Mesenchymal stem cell (in vitro differentiated cells and primary cell): ENCODE measurements around the gene PECR.
A peak's percentile ranks its signal among the peaks of the same experiment; 100 is the strongest.

ENCODE experiments used
- DNase-seq: peaks from one replicate; pipeline ENCODE4 v3.0.0-alpha.2; 2013
- H2AFZ ChIP-seq: one replicate; pipeline ENCODE4 v1.6.1; 2013; ENCODE audit warnings: low read depth, mild to moderate bottlenecking, control low read depth, inconsistent platforms, low read length, moderate library complexity
- H2AK5ac ChIP-seq: 2 replicates; pipeline ENCODE4 v1.6.1; 2013; ENCODE audit warnings: low read length, moderate library complexity, mild to moderate bottlenecking, inconsistent platforms; ENCODE audit not compliant: severe bottlenecking
- H2BK120ac ChIP-seq: one replicate; pipeline ENCODE4 v1.6.1; 2013; ENCODE audit warnings: low read depth, mild to moderate bottlenecking, inconsistent platforms, low read length, moderate library complexity
- H2BK12ac ChIP-seq, 2 experiments: one replicate each; pipeline ENCODE4 v1.6.1; 2013; ENCODE audit warnings: inconsistent platforms in 2 of 2, low read length in 2 of 2, mild to moderate bottlenecking in 2 of 2, moderate library complexity in 2 of 2, control low read depth in 1 of 2
- H2BK15ac ChIP-seq: one replicate; pipeline ENCODE4 v1.6.1; 2013; ENCODE audit warnings: mild to moderate bottlenecking, low read depth, inconsistent platforms; ENCODE audit not compliant: poor library complexity, severe bottlenecking
- H2BK5ac ChIP-seq: 2 replicates; pipeline ENCODE4 v1.6.1; 2013; ENCODE audit warnings: low read depth, mild to moderate bottlenecking, low read length, control low read depth, inconsistent platforms; ENCODE audit not compliant: poor library complexity, severe bottlenecking
- H3K14ac ChIP-seq, 2 experiments: one replicate each; pipeline ENCODE4 v1.6.1; 2013; ENCODE audit warnings: inconsistent platforms in 2 of 2, low read length in 2 of 2, control low read depth in 1 of 2, mild to moderate bottlenecking in 1 of 2, moderate library complexity in 1 of 2
- H3K18ac ChIP-seq, 2 experiments: one replicate each; pipeline ENCODE4 v1.6.1; 2013; ENCODE audit warnings: inconsistent platforms in 2 of 2, low read length in 2 of 2, control low read depth in 1 of 2, low read depth in 1 of 2, mild to moderate bottlenecking in 1 of 2
- H3K23ac ChIP-seq, 2 experiments: one replicate each; pipeline ENCODE4 v1.6.1; 2013; ENCODE audit warnings: inconsistent platforms in 2 of 2, low read length in 2 of 2, mild to moderate bottlenecking in 2 of 2, moderate library complexity in 2 of 2, control low read depth in 1 of 2
- H3K27ac ChIP-seq: 2 replicates; pipeline ENCODE4 v1.5.1; 2013; ENCODE audit warnings: mild to moderate bottlenecking, moderate library complexity, low read length, control low read depth, inconsistent platforms; ENCODE audit not compliant: poor library complexity, severe bottlenecking
- H3K27me3 ChIP-seq, 2 experiments: 2 replicates each; pipeline versions ENCODE4 v1.6.1 to v1.7.0; 2013; ENCODE audit warnings: low read length in 2 of 2, mild to moderate bottlenecking in 2 of 2, moderate library complexity in 2 of 2, control low read depth in 1 of 2, inconsistent platforms in 1 of 2; ENCODE audit not compliant: control insufficient read depth in 1 of 2, insufficient read depth in 1 of 2
- H3K36me3 ChIP-seq, 2 experiments: 2 replicates each; pipeline versions ENCODE4 v1.6.1 to v1.7.0; 2013; ENCODE audit warnings: low read length in 2 of 2, control low read depth in 1 of 2, inconsistent platforms in 1 of 2, low read depth in 1 of 2, mild to moderate bottlenecking in 1 of 2; ENCODE audit not compliant: insufficient read depth in 2 of 2, control insufficient read depth in 1 of 2
- H3K4ac ChIP-seq, 2 experiments: one replicate each; pipeline ENCODE4 v1.6.1; 2013; ENCODE audit warnings: inconsistent platforms in 2 of 2, low read length in 2 of 2, mild to moderate bottlenecking in 2 of 2, moderate library complexity in 2 of 2, control low read depth in 1 of 2, low read depth in 1 of 2
- H3K4me1 ChIP-seq: 2 replicates; pipeline ENCODE4 v1.6.1; 2013; ENCODE audit warnings: low read depth, low read length, control low read depth; ENCODE audit not compliant: control insufficient read depth, insufficient read depth
- H3K4me2 ChIP-seq: 2 replicates; pipeline ENCODE4 v1.6.1; 2013; ENCODE audit warnings: low read length, mild to moderate bottlenecking, inconsistent platforms; ENCODE audit not compliant: poor library complexity, severe bottlenecking
- H3K4me3 ChIP-seq, 2 experiments: 2 replicates each; pipeline versions ENCODE4 v1.5.1 to v1.7.0; 2013; ENCODE audit warnings: low read length in 2 of 2, mild to moderate bottlenecking in 2 of 2, control low read depth in 1 of 2, low read depth in 1 of 2; ENCODE audit not compliant: insufficient read depth in 1 of 2
- H3K79me1 ChIP-seq: replicated peaks from 2 replicates; pipeline ENCODE4 v1.6.1; 2013; ENCODE audit warnings: mild to moderate bottlenecking, control low read depth, low read length, inconsistent platforms; ENCODE audit not compliant: poor library complexity, severe bottlenecking
- H3K9ac ChIP-seq: 2 replicates; pipeline ENCODE4 v1.7.0; 2013; ENCODE audit warnings: mild to moderate bottlenecking, low read length, moderate library complexity
- H3K9me3 ChIP-seq: 2 replicates; pipeline ENCODE4 v1.7.0; 2013; ENCODE audit warnings: mild to moderate bottlenecking, low read length; ENCODE audit not compliant: control insufficient read depth
- H4K8ac ChIP-seq: one replicate; pipeline ENCODE4 v1.6.1; 2013; ENCODE audit warnings: inconsistent platforms, mild to moderate bottlenecking, low read length, moderate library complexity
- H4K91ac ChIP-seq: one replicate; pipeline ENCODE4 v1.6.1; 2013; ENCODE audit warnings: mild to moderate bottlenecking, low read length, inconsistent platforms
- WGBS: methylation state at CpG from one replicate; pipeline ENCODE4 v1.1.7; 2013; ENCODE audit warnings: mixed read lengths; 5-methylcytosine and 5-hydroxymethylcytosine counted together

PECR gene

GRCh38 chr2:216098421-216099334, 17.1 kb upstream of the PECR start:
- no peak overlapping the region for H3K4me2 ChIP-seq
- no peak overlapping the region for H3K9ac ChIP-seq
- no peak overlapping the region for H4K91ac ChIP-seq
- no peak overlapping the region for H2BK5ac ChIP-seq
- peaks cover 0 to 3% of the 10 kb centered on the region in 2 experiments for H3K36me3 ChIP-seq
- 94% methylated on average over 9 of the region's 9 CpGs for WGBS
- no peak overlapping the region for H2AFZ ChIP-seq
- no peak overlapping the region for H2BK12ac ChIP-seq
- H4K8ac ChIP-seq = no peak overlapping the region
- no peak overlapping the region for H3K27ac ChIP-seq
- H3K4me1 ChIP-seq = no peaks in the 10 kb centered on the region
- H2BK120ac ChIP-seq = no peak overlapping the region
- no peak for DNase-seq
- no peak overlapping the region for H3K18ac ChIP-seq
- no peaks in the 10 kb centered on the region for H3K9me3 ChIP-seq
- H3K4me3 ChIP-seq = no peak overlapping the region
- no peak overlapping the region for H3K4ac ChIP-seq
- H3K14ac ChIP-seq = peak overlapping the region in 1 of 2 experiments; percentile 4
- no peak overlapping the region for H2AK5ac ChIP-seq
- no peaks in the 10 kb centered on the region for H3K79me1 ChIP-seq
- H2BK15ac ChIP-seq = no peak overlapping the region
- peak overlapping the region in 1 of 2 experiments; percentile 67 for H3K23ac ChIP-seq
- H3K27me3 ChIP-seq = peaks cover 2 to 4% of the 10 kb centered on the region in 2 experiments

- Histone ChIP-seq H3K9me3 (peaks cover 5% of the 10 kb centered on the region), H3K23ac (no peak overlapping the region), H3K36me3 (no peaks in the 10 kb centered on the region), H4K8ac (no peak overlapping the region), H3K4ac (no peak overlapping the region), H3K4me2 (no peak overlapping the region), H2BK12ac (no peak overlapping the region), H3K9ac (no peak overlapping the region), H3K14ac (no peak overlapping the region), H3K79me1 (no peaks in the 10 kb centered on the region), H3K4me1 (no peaks in the 10 kb centered on the region), H2AFZ (no peak overlapping the region), H3K27ac (no peak overlapping the region), H2BK15ac (no peak overlapping the region), H3K4me3 (no peak overlapping the region), H2BK120ac (no peak overlapping the region), H2BK5ac (no peak overlapping the region), H4K91ac (no peak overlapping the region), H2AK5ac (no peak overlapping the region), H3K18ac (no peak overlapping the region), H3K27me3 (peaks cover 4 to 5% of the 10 kb centered on the region in 2 experiments)
- WGBS = 81% methylated on average over 3 of the region's 3 CpGs
- DNase-seq = no peak
Observed at GRCh38 chr2:216094701-216095100, 13.1 kb upstream of the PECR start.

GRCh38 chr2:216092646-216093045, 11.0 kb upstream of the PECR start:
- Histone ChIP-seq H3K27ac (no peak overlapping the region), H3K4me3 (no peak overlapping the region), H3K23ac (no peak overlapping the region), H2BK15ac (no peak overlapping the region), H2AFZ (no peak overlapping the region), H2BK120ac (no peak overlapping the region), H3K9me3 (peaks cover 5% of the 10 kb centered on the region), H3K4me1 (no peaks in the 10 kb centered on the region), H2BK12ac (no peak overlapping the region), H4K8ac (no peak overlapping the region), H4K91ac (no peak overlapping the region), H2BK5ac (no peak overlapping the region), H2AK5ac (no peak overlapping the region), H3K36me3 (no peaks in the 10 kb centered on the region), H3K14ac (no peak overlapping the region), H3K18ac (no peak overlapping the region), H3K27me3 (peaks cover 2 to 5% of the 10 kb centered on the region in 2 experiments), H3K79me1 (peaks cover 1% of the 10 kb centered on the region), H3K4ac (no peak overlapping the region), H3K9ac (no peak overlapping the region), H3K4me2 (no peak overlapping the region)
- no peak for DNase-seq
- 87% methylated on average over 2 of the region's 2 CpGs for WGBS

GRCh38 chr2:216090369-216090786, 8.8 kb upstream of the PECR start:
- Histone ChIP-seq H3K36me3 (no peaks in the 10 kb centered on the region), H3K27me3 (peaks cover 0 to 5% of the 10 kb centered on the region in 2 experiments), H2BK12ac (no peak overlapping the region), H3K4ac (no peak overlapping the region), H3K4me3 (no peak overlapping the region), H3K4me1 (no peaks in the 10 kb centered on the region), H3K14ac (no peak overlapping the region), H3K9me3 (peaks cover 5% of the 10 kb centered on the region), H2BK120ac (no peak overlapping the region), H3K79me1 (peaks cover 1% of the 10 kb centered on the region), H4K8ac (no peak overlapping the region), H2BK15ac (no peak overlapping the region), H4K91ac (no peak overlapping the region), H2AK5ac (no peak overlapping the region), H2AFZ (no peak overlapping the region), H3K18ac (no peak overlapping the region), H3K23ac (no peak overlapping the region), H3K4me2 (no peak overlapping the region), H2BK5ac (no peak overlapping the region), H3K27ac (no peak overlapping the region), H3K9ac (no peak overlapping the region)
- DNase-seq = peak; percentile 33
- no CpG with 5 or more reads among the region's 1 CpG for WGBS
